ENCODE measurements around the gene ATF5.

The ATF5 gene

GRCh38 chr19:49949742-49950589 is 21.0 kb downstream of the ATF5 start:
- Histone ChIP-seq H3F3A (ENCODE audit: insufficient read depth) (no peaks in the 10 kb centered on the region), H4K20me1 (ENCODE audit: low read depth, low read length) (no peaks in the 10 kb centered on the region), H3K4me3 (ENCODE audit: insufficient read depth, low read length, poor library complexity, severe bottlenecking) (no peak overlapping the region), H3K27me3 (ENCODE audit: low read length) (no peaks in the 10 kb centered on the region), H2AFZ (ENCODE audit: low read depth, low read length, severe bottlenecking) (no peak overlapping the region), H3K4me2 (ENCODE audit: low read depth, low read length, poor library complexity, severe bottlenecking) (no peak overlapping the region), H3K27ac (ENCODE audit: low read depth, low read length) (no peak overlapping the region), H3K79me2 (ENCODE audit: insufficient read depth, low read length) (no peaks in the 10 kb centered on the region), H3K9me3 (ENCODE audit: insufficient read depth, low read length) (no peaks in the 10 kb centered on the region), H3K9ac (ENCODE audit: low read length) (no peak overlapping the region), H3K36me3 (ENCODE audit: low read length) (no peaks in the 10 kb centered on the region), H3K9me2 (replicated peaks; ENCODE audit: insufficient read depth, low read length) (no peaks in the 10 kb centered on the region)
- TF ChIP-seq, protein P1, sequence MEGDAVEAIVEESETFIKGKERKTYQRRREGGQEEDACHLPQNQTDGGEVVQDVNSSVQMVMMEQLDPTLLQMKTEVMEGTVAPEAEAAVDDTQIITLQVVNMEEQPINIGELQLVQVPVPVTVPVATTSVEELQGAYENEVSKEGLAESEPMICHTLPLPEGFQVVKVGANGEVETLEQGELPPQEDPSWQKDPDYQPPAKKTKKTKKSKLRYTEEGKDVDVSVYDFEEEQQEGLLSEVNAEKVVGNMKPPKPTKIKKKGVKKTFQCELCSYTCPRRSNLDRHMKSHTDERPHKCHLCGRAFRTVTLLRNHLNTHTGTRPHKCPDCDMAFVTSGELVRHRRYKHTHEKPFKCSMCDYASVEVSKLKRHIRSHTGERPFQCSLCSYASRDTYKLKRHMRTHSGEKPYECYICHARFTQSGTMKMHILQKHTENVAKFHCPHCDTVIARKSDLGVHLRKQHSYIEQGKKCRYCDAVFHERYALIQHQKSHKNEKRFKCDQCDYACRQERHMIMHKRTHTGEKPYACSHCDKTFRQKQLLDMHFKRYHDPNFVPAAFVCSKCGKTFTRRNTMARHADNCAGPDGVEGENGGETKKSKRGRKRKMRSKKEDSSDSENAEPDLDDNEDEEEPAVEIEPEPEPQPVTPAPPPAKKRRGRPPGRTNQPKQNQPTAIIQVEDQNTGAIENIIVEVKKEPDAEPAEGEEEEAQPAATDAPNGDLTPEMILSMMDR (IDR thresholded peaks at IDR 0.05; ENCODE audit: insufficient read depth, low read length, poor library complexity, severe bottlenecking): no peak
- no peak for TF ChIP-seq EZH2phosphoT487 (conservative IDR thresholded peaks at IDR 0.05; ENCODE audit: low read length)

GRCh38 chr19:49950590-49950948 is 21.6 kb downstream of the ATF5 start:
- Histone ChIP-seq H3K9ac (ENCODE audit: low read length) (no peak overlapping the region), H3K4me3 (ENCODE audit: insufficient read depth, low read length, poor library complexity, severe bottlenecking) (no peak overlapping the region), H2AFZ (ENCODE audit: low read depth, low read length, severe bottlenecking) (no peak overlapping the region), H4K20me1 (ENCODE audit: low read depth, low read length) (no peaks in the 10 kb centered on the region), H3K79me2 (ENCODE audit: insufficient read depth, low read length) (no peaks in the 10 kb centered on the region), H3K4me2 (ENCODE audit: low read depth, low read length, poor library complexity, severe bottlenecking) (no peak overlapping the region), H3K27me3 (ENCODE audit: low read length) (no peaks in the 10 kb centered on the region), H3K9me3 (ENCODE audit: insufficient read depth, low read length) (no peaks in the 10 kb centered on the region), H3F3A (ENCODE audit: insufficient read depth) (no peaks in the 10 kb centered on the region), H3K36me3 (ENCODE audit: low read length) (no peaks in the 10 kb centered on the region), H3K27ac (ENCODE audit: low read depth, low read length) (no peak overlapping the region), H3K9me2 (replicated peaks; ENCODE audit: insufficient read depth, low read length) (no peaks in the 10 kb centered on the region)
- TF ChIP-seq EZH2phosphoT487 (conservative IDR thresholded peaks at IDR 0.05; ENCODE audit: low read length): no peak
- TF ChIP-seq, protein P1 (IDR thresholded peaks at IDR 0.05; ENCODE audit: insufficient read depth, low read length, poor library complexity, severe bottlenecking): no peak

GRCh38 chr19:49950956-49951526 is 22.0 kb downstream of the ATF5 start:
- Histone ChIP-seq H3K4me3 (ENCODE audit: insufficient read depth, low read length, poor library complexity, severe bottlenecking) (no peak overlapping the region), H3K36me3 (ENCODE audit: low read length) (no peaks in the 10 kb centered on the region), H2AFZ (ENCODE audit: low read depth, low read length, severe bottlenecking) (no peak overlapping the region), H3K79me2 (ENCODE audit: insufficient read depth, low read length) (no peaks in the 10 kb centered on the region), H3K27ac (ENCODE audit: low read depth, low read length) (no peak overlapping the region), H3K9ac (ENCODE audit: low read length) (no peak overlapping the region), H3K4me2 (ENCODE audit: low read depth, low read length, poor library complexity, severe bottlenecking) (no peak overlapping the region), H3K9me3 (ENCODE audit: insufficient read depth, low read length) (no peaks in the 10 kb centered on the region), H4K20me1 (ENCODE audit: low read depth, low read length) (no peaks in the 10 kb centered on the region), H3K9me2 (replicated peaks; ENCODE audit: insufficient read depth, low read length) (no peaks in the 10 kb centered on the region), H3K27me3 (ENCODE audit: low read length) (no peaks in the 10 kb centered on the region), H3F3A (ENCODE audit: insufficient read depth) (no peaks in the 10 kb centered on the region)
- TF ChIP-seq, protein P1 (IDR thresholded peaks at IDR 0.05; ENCODE audit: insufficient read depth, low read length, poor library complexity, severe bottlenecking): no peak
- TF ChIP-seq EZH2phosphoT487 (conservative IDR thresholded peaks at IDR 0.05; ENCODE audit: low read length): no peak

All from SU-DHL-6 (cell line).